Ovary (tissue), 3 donors: ENCODE measurements around the gene TSHZ2.

ENCODE experiments used
- CTCF ChIP-seq, 3 donors: fragments of 450-650 bp in 2 of 3; fragments of 200-600 bp in 1 of 3; IDR thresholded peaks; one replicate each; pipeline versions ENCODE4 v1.5.1 to v1.8.0; 2016 to 2022; ENCODE audit warnings: antibody characterized with exemption in 3 of 3, mild to moderate bottlenecking in 1 of 3
- EP300 ChIP-seq: sonication (generic); formaldehyde crosslinking; IDR thresholded peaks from one replicate; pipeline ENCODE4 v1.6.1; 2017; ENCODE audit warnings: antibody characterized with exemption
- donor health status: DM: no; HTN: no; CAD: no.

GRCh38 chr20:53221731-53222130 is 249.6 kb downstream of the TSHZ2 start:
- no peak for TF ChIP-seq EP300
- TF ChIP-seq CTCF (IDR thresholded peaks at IDR 0.05): no peak
